HepG2 (cell line): Measurements from ENCODE around the gene MEP1B.

ENCODE experiments used
- BRF2 ChIP-seq: sonication (generic); formaldehyde crosslinking; IDR thresholded peaks from 2 replicates; pipeline ENCODE4 v1.8.1; 2022; ENCODE audit warnings: mild to moderate bottlenecking, missing genetic modification reagents
- JUNB ChIP-seq: sonication (generic); formaldehyde crosslinking; IDR thresholded peaks from 2 replicates; pipeline ENCODE4 v1.8.0; 2022; ENCODE audit warnings: missing genetic modification reagents, mild to moderate bottlenecking, borderline replicate concordance

- no peak for TF ChIP-seq BRF2 (CRISPR knock-in tag)
- no peak for TF ChIP-seq JUNB (CRISPR knock-in tag)
These were observed 72.3 kb downstream of the MEP1B start for GRCh38 chr18:32262092-32262491.
